ENCODE results near the gene PATJ.
"Not testable (repeated sequence)": the region's sequence is repeated elsewhere in the genome, so short reads cannot be mapped to it uniquely, and the experiment has no call there.

PATJ gene

DNA sequence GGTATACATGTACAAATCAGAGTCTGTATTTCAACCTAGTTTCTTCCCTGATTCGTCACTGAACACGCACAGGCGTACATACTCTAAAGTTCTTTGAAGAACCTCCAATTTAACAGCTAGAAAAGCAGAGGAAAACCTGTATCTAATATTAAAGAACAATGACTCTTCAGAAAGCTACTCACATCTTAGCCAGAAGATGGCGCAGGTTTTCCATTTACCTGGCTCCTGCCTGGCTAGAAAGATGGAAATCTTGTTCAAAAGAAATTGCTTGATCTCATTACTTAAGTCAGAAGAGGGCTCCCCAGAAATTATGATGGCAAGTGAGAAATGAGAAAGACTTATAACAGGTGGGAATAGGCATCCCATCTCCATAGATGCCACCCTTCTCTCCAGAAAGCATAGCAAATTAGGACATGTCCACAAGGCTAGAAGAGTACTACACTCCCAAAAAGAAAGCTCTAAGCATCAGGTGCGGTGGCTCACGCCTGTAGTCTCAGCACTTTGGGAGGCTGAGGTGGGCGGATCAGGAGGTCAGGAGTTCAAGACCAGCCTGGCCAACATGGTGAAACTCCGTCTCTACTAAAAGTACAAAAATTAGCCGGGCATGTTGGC lies 433.4 kb downstream of the PATJ start:
- no peak overlapping the region for H3K4me3 ChIP-seq (ENCODE audit: low read depth, low read length)
- TF ChIP-seq, protein P1, sequence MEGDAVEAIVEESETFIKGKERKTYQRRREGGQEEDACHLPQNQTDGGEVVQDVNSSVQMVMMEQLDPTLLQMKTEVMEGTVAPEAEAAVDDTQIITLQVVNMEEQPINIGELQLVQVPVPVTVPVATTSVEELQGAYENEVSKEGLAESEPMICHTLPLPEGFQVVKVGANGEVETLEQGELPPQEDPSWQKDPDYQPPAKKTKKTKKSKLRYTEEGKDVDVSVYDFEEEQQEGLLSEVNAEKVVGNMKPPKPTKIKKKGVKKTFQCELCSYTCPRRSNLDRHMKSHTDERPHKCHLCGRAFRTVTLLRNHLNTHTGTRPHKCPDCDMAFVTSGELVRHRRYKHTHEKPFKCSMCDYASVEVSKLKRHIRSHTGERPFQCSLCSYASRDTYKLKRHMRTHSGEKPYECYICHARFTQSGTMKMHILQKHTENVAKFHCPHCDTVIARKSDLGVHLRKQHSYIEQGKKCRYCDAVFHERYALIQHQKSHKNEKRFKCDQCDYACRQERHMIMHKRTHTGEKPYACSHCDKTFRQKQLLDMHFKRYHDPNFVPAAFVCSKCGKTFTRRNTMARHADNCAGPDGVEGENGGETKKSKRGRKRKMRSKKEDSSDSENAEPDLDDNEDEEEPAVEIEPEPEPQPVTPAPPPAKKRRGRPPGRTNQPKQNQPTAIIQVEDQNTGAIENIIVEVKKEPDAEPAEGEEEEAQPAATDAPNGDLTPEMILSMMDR (IDR thresholded peaks at IDR 0.05; ENCODE audit: low read depth, low read length, missing control alignments): peak; percentile 62
- DNase-seq (ENCODE audit: low read depth): no peak

DNA sequence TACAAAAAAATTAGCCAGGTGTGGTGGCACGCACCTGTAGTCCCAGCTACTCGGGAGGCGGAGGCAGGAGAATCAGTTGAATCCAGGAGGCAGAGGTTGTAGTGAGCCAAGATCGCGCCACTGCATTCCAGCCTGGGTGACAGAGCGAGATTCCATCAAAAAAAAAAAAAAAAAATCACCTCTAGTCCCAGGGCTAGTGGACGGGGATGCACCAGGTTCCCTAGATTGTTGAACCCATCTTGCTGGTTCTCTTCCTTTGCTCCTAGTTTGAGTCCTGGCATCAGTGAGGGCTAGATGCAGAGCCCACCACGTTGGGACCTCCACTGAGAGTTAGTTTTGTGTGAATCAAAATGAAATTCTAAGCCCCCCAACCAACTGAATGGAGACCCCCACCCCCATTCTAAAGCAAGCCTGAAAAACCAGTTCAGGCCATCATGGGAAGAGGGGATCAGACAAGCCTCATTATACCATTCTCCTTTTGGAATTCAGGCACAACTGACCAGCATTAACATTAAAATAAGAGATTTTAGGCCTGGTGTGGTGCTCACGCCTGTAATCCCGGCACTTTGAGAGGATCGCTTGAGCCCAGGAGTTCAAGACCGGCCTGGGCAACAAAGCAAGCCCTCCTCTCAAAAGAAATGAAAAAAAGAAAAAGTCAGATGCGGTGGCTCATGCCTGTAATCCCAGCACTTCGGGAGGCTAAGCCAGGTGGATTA lies 434.5 kb downstream of the PATJ start:
- TF ChIP-seq, protein P1 (IDR thresholded peaks at IDR 0.05; ENCODE audit: low read depth, low read length, missing control alignments): no peak
- DNase-seq (ENCODE audit: low read depth): no peak
- no peak overlapping the region for H3K4me3 ChIP-seq (ENCODE audit: low read depth, low read length)

DNA sequence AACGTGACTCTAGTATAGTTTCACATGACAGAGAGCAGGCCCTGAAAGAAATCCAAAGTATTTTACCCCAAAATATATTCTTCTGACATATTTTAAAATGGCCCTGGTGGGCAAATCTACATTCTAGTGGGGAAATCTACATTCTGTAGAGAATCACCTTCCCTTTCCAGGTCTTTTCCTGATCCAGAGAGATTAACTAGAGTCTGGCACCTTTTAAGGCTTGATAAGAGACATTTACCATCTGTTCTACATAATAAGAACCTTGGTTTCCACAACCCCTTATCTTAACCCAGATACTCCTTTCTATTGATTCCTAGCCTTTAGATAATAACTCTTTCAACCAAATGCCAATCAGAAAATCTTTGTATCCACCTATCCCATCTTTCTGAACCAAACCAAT lies 435.3 kb downstream of the PATJ start:
- no peak for DNase-seq (ENCODE audit: low read depth)
- TF ChIP-seq, protein P1 (IDR thresholded peaks at IDR 0.05; ENCODE audit: low read depth, low read length, missing control alignments): no peak
- no peak overlapping the region for H3K4me3 ChIP-seq (ENCODE audit: low read depth, low read length)

DNA sequence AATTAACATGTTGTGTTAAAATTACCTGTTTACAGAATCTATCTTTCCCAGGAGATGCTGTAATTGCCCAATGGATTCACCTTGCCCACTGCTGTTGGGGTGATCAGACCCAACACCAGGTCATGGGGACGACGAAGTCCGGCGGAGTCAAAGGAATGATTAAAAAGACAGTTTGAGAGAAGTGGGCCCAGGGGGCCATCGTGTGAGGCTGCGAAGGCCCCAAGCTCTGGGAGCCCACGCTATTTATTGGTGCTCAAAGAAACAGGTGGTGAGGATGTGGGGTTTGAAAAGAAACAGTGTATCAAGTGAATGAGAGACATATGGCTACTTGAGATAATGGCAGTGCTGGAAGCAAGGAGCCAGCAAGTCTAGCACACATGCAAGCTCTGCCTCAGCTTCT lies 436.1 kb downstream of the PATJ start:
- H3K4me3 ChIP-seq (ENCODE audit: low read depth, low read length): no peak overlapping the region
- DNase-seq (ENCODE audit: low read depth): no peak
- TF ChIP-seq, protein P1 (IDR thresholded peaks at IDR 0.05; ENCODE audit: low read depth, low read length, missing control alignments): no peak

DNA sequence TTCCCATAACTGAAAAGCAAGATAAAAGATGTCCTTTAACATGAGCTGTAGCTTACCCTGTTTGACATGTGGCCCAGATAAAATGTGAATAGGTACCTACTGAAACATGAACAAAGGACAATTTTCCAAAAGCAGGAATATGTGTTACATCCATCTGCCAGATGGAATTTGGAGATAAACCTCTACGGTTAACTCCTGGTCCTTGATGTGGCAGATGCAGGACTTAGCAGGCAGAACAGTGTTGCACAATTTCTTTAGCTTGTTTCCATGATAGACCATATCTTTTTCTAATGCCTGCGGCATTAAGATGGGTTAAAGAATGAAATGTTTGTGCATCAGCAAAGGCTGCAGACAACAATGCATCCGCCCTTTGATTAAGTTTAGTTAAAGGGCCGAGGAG lies 437.8 kb downstream of the PATJ start:
- H3K4me3 ChIP-seq (ENCODE audit: low read depth, low read length); DNase-seq (ENCODE audit: low read depth): not testable (repeated sequence)

DNA sequence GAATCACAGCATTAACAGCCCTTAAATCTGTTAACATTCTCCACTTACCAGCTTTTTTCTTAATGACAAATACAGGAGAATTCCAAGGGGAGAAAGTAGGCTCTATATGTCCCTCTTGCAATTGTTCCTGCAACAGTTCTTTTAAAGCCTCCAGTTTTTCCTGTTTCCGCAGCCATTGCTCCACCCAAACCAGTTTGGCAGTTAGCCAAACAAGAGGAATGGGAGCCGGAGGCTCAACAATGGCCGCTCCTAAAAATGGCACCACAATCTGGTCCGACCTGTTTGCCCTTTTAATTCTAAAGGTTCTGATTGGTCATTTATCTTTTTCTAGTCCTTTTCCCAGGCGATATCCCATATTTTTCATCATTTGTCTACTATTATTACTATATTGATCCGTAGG lies 438.4 kb downstream of the PATJ start:
- no peak overlapping the region for H3K4me3 ChIP-seq (ENCODE audit: low read depth, low read length)
- TF ChIP-seq, protein P1 (IDR thresholded peaks at IDR 0.05; ENCODE audit: low read depth, low read length, missing control alignments): no peak
- no peak for DNase-seq (ENCODE audit: low read depth)

DNA sequence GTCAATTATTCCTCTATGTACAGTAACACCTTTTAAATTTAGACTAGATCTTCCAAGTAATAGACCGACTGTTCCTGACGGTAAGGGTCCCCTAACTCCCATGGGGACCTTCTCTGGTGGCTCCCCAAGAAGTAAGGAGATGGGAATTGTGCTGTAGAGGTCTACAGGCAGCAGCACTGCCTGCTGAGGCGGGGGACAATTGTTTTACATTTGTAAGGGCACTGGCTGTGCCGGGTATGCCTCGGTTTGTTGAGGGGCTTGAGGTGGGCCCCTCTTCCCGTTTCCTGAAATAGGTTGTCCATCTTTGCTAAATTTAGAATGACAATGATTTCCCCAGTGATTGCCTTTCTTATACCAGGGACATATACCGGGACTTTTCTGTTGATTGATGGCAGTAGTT lies 439.3 kb downstream of the PATJ start:
- no peak overlapping the region for H3K4me3 ChIP-seq (ENCODE audit: low read depth, low read length)
- TF ChIP-seq, protein P1 (IDR thresholded peaks at IDR 0.05; ENCODE audit: low read depth, low read length, missing control alignments): no peak
- no peak for DNase-seq (ENCODE audit: low read depth)

DNA sequence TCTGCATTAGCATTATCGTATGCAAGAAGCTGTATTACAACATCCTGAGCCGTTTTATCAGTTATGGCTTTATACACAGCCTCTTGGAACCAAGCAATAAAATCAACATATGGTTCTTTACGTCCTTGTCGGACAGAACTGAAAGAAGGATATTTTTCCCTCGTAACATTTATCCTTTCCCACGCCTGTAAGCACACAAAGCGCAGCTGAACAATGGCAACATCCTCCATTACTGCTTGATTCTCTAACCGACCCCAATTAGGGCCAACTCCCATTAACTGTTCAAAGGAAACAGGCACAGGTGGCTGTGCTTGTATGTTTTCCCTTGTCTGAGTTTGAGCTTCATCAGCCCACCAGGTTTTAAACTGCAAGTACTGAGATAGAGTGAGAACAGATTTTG lies 439.9 kb downstream of the PATJ start:
- H3K4me3 ChIP-seq (ENCODE audit: low read depth, low read length); DNase-seq (ENCODE audit: low read depth): not testable (repeated sequence)

DNA sequence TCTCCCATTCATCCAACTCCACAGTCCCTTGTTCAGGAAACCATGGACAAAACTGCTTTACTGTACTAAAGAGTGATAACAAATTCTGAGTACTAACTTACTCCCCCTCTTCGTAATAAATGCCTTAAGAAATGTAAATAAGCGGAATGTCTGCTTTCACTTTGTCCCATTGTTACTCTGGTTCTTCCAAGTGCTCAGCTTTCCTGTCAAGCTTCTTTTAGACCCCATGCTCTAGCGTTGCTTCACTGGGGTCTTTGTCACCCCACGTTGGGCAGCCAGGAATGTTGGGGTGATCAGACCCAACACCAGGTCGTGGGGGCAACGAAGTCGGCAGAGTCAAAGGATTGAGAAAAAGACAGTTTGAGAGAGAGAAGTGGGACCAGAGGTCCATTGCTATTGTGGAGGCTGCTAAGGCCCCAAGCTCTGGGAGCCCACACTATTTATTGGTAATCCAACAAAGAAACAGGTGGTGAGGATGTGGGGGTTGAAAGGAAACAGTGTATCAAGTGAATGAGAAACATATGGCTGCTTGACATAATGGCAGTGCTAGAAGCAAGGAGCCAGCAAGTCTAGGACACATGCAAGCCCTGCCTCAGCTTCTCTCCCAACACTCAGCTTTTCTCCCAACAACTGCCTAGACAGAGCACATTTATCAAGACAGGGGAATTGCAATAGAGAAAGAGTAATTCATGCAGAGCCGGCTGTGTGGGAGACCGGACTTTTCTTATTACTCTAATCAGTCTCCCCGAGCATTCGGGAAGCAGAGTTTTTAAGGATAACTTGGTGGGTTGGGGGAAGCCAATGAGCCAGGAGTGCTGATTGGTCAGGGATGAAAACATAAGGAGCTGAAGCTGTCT lies 441.1 kb downstream of the PATJ start:
- not testable (repeated sequence) for DNase-seq (ENCODE audit: low read depth); H3K4me3 ChIP-seq (ENCODE audit: low read depth, low read length)
